Fibroblast of mammary gland (primary cell): ENCODE measurements around the gene CTAG1A.
"Not testable (repeated sequence)": the region's sequence is repeated elsewhere in the genome, so short reads cannot be mapped to it uniquely, and the experiment has no call there.

Experiments used
- DNase-seq: peaks from one replicate; pipeline ENCODE4 v3.0.0-alpha.2; 2010; ENCODE audit warnings: low read depth
- H3K4me3 ChIP-seq: 2 replicates; pipeline ENCODE4 v1.5.1; 2011; ENCODE audit warnings: low read depth, mild to moderate bottlenecking, low read length, moderate library complexity; ENCODE audit not compliant: control insufficient read depth
- CTCF ChIP-seq: conservative IDR thresholded peaks from 2 replicates; pipeline ENCODE4 v1.5.1; 2011; ENCODE audit warnings: low read depth, low read length, inconsistent platforms; ENCODE audit not compliant: control insufficient read depth, insufficient read depth

The CTAG1A gene

GRCh38 chrX:154560326-154560725, 24.6 kb upstream of the CTAG1A start:
- DNase-seq, H3K4me3 ChIP-seq: not testable (repeated sequence)

- H3K4me3 ChIP-seq, DNase-seq: not testable (repeated sequence)
These were observed 22.6 kb upstream of the CTAG1A start for GRCh38 chrX:154562295-154562694.

GRCh38 chrX:154570361-154570760, 14.6 kb upstream of the CTAG1A start:
- H3K4me3 ChIP-seq, DNase-seq: not testable (repeated sequence)

- H3K4me3 ChIP-seq, DNase-seq: not testable (repeated sequence)
These were observed 11.9 kb upstream of the CTAG1A start for GRCh38 chrX:154573061-154573460.

- DNase-seq, H3K4me3 ChIP-seq: not testable (repeated sequence)
These were observed 9.9 kb upstream of the CTAG1A start for GRCh38 chrX:154575076-154575475.

GRCh38 chrX:154582994-154583393, 1.9 kb upstream of the CTAG1A start:
- not testable (repeated sequence) for H3K4me3 ChIP-seq, DNase-seq

GRCh38 chrX:154590415-154590814, 5.5 kb downstream of the CTAG1A start:
- DNase-seq: not testable (repeated sequence)

GRCh38 chrX:154592505-154592904, 7.6 kb downstream of the CTAG1A start:
- no peak for DNase-seq
- no peak for TF ChIP-seq CTCF
- H3K4me3 ChIP-seq: no peak overlapping the region

More at GRCh38 chrX:154590415-154590814, 5.5 kb downstream of the CTAG1A start:
- not testable (repeated sequence) for H3K4me3 ChIP-seq

GRCh38 chrX:154593201-154593600, 8.3 kb downstream of the CTAG1A start:
- no peak for TF ChIP-seq CTCF
- DNase-seq: no peak
- no peak overlapping the region for H3K4me3 ChIP-seq

- no peak for TF ChIP-seq CTCF
- no peak overlapping the region for H3K4me3 ChIP-seq
- DNase-seq: no peak
These were observed 9.6 kb downstream of the CTAG1A start for GRCh38 chrX:154594491-154594890.

- no peak for TF ChIP-seq CTCF
These were observed 10.8 kb downstream of the CTAG1A start for GRCh38 chrX:154595559-154596249.

More at GRCh38 chrX:154595559-154596249, 10.8 kb downstream of the CTAG1A start:
- no peak overlapping the region for H3K4me3 ChIP-seq
- no peak for DNase-seq
